ENCODE results near the gene BMPER.

Gene BMPER

DNA sequence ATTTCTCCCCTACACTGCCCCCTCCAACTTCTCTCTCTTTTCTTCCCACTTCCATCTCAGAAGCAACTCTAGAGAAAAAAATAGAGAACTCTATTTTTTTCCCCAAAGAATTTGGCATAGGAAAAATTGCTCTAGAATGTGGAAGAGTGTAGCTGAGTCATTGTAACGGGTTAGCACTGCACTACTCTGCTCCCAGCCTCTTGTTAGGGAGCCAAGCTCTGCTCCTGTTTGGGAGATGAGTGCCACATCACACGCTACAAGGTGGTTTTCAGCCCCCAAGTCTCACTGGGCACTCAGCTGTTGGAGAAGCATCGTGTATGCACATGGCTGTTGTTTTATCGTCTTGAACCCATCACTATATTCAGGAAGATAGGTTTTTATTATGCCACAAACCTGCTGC lies 136.4 kb downstream of the BMPER start:
- Histone ChIP-seq H3K4me1 (ENCODE audit: insufficient read depth, low read length) (no peaks in the 10 kb centered on the region), H3K4me3 (ENCODE audit: low read length) (no peak overlapping the region), H3K9me3 (ENCODE audit: low read length) (no peaks in the 10 kb centered on the region), H3K36me3 (ENCODE audit: insufficient read depth, low read length) (no peaks in the 10 kb centered on the region), H3K27me3 (ENCODE audit: insufficient read depth, low read length) (no peaks in the 10 kb centered on the region), H2AFZ (ENCODE audit: low read depth, low read length) (no peak overlapping the region)

DNA sequence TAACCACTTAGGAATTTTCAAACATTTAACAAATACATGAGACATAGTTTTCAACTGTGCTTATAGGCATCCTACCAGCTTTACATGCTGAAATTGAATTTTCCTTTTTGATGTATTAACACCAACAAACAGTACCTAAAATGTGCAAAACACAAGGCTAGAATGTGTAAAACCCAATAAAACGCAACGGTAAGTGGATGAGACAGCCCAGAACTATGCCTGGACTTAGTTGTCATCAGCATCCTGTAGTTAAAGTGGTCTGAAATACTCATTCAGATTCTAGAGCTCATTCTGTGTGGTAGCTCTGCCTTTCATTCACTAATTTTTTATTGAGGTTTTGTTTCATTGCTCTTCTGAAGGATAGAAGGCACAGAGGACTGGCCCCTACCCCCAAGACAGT lies 137.1 kb downstream of the BMPER start:
- Histone ChIP-seq H3K36me3 (ENCODE audit: insufficient read depth, low read length) (no peaks in the 10 kb centered on the region), H3K4me3 (ENCODE audit: low read length) (no peak overlapping the region), H3K27me3 (ENCODE audit: insufficient read depth, low read length) (no peaks in the 10 kb centered on the region), H3K9me3 (ENCODE audit: low read length) (no peaks in the 10 kb centered on the region), H2AFZ (ENCODE audit: low read depth, low read length) (no peak overlapping the region), H3K4me1 (ENCODE audit: insufficient read depth, low read length) (no peaks in the 10 kb centered on the region)

DNA sequence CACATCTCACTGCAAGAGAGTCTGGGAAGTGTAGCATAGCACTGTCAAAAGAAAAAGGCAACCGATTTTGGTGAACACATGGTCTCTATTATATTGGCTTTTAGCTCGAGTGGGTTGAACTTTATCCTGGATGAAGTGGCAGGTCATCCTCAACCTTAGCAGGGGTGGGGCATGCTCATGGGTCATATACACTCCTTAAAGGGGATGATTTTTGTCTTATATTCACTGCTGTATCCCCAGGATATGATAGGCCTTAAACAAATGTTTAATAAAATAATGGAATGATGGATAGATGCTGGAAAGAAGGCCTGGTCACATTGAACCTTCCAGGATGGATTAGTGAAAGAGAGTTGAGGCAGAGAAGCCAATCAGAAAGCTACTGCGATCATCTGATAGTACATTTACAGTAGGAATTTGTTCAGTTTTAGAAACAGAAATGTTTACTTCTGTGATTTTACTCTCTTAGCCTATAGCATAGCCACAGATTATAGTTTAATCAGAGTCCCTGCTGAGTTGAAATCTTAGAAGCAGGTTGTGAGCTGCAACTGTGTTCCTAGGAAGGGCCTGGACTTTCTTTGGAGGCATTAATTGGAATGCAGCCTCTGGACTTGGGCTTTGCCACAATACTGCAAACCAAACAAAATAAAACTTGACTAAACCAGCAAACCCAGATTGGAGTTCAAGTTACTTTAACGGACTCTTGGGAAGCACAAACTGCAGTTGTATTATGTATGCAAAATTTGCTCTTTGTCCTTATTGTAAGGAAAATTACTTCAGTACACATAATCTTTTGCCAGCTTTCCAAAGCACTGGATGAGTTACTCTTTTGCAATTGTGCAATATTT lies 138.3 kb downstream of the BMPER start:
- H3K27me3 ChIP-seq (ENCODE audit: insufficient read depth, low read length): no peaks in the 10 kb centered on the region
- no peaks in the 10 kb centered on the region for H3K9me3 ChIP-seq (ENCODE audit: low read length)
- no peak overlapping the region for H3K4me3 ChIP-seq (ENCODE audit: low read length)
- H2AFZ ChIP-seq (ENCODE audit: low read depth, low read length): no peak overlapping the region
- H3K4me1 ChIP-seq (ENCODE audit: insufficient read depth, low read length): no peaks in the 10 kb centered on the region
- no peaks in the 10 kb centered on the region for H3K36me3 ChIP-seq (ENCODE audit: insufficient read depth, low read length)

DNA sequence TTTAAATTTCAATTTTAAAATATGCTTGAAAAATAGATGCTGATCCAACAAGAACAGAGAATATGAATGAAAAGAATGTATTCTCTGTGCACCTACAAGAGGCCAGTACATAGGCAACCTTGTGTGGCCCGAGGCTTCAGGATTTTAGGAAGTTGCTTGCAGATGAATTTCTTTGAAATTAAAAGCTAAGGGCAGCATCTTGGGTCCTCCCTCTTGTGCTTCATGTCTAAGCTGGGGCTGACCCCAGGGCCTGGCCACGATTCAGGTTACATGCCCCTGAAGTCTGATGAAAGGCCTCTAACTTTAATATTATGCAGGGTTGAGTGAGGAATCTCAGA lies 138.9 kb downstream of the BMPER start:
- Histone ChIP-seq H3K9me3 (ENCODE audit: low read length) (no peaks in the 10 kb centered on the region), H3K4me3 (ENCODE audit: low read length) (no peak overlapping the region), H3K4me1 (ENCODE audit: insufficient read depth, low read length) (no peaks in the 10 kb centered on the region), H3K36me3 (ENCODE audit: insufficient read depth, low read length) (no peaks in the 10 kb centered on the region), H2AFZ (ENCODE audit: low read depth, low read length) (no peak overlapping the region), H3K27me3 (ENCODE audit: insufficient read depth, low read length) (no peaks in the 10 kb centered on the region)

DNA sequence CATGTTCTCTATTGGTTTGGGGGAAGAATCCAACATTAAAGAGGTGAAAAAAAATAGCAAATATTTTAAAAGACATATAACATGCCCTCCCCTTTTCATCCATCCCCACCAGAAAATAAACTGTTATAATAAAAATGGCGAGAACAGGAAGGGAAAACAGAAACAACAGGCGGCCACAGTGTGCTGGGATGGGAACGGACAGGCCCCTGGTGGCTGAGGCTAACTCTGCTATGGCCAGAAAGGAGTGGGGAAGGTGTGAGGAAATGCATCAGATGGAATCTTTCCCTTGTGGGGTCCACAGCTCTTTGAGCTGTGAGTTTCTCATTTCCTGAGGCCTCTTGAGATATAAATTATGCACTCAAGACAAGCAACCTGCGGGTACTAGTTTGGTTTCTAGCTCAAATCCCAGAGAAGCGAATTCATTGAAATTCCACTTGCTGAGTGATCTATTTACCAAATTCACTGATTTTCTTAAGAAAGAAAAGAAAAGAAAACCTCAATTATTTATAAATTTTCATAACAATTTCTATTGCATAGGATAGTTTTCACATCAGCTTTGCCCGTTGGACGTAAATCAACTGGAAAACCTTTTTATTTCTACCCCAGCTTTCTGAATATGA lies 139.5 kb downstream of the BMPER start:
- H3K4me1 ChIP-seq (ENCODE audit: insufficient read depth, low read length): no peaks in the 10 kb centered on the region
- no peak overlapping the region for H3K4me3 ChIP-seq (ENCODE audit: low read length)
- no peaks in the 10 kb centered on the region for H3K9me3 ChIP-seq (ENCODE audit: low read length)
- H2AFZ ChIP-seq (ENCODE audit: low read depth, low read length): no peak overlapping the region
- no peaks in the 10 kb centered on the region for H3K36me3 ChIP-seq (ENCODE audit: insufficient read depth, low read length)
- no peaks in the 10 kb centered on the region for H3K27me3 ChIP-seq (ENCODE audit: insufficient read depth, low read length)

GRCh38 chr7:34048445-34048844 lies 143.1 kb downstream of the BMPER start:
- Histone ChIP-seq H3K27me3 (ENCODE audit: insufficient read depth, low read length) (no peaks in the 10 kb centered on the region), H3K4me3 (ENCODE audit: low read length) (no peak overlapping the region), H2AFZ (ENCODE audit: low read depth, low read length) (no peak overlapping the region), H3K4me1 (ENCODE audit: insufficient read depth, low read length) (no peaks in the 10 kb centered on the region), H3K36me3 (ENCODE audit: insufficient read depth, low read length) (no peaks in the 10 kb centered on the region), H3K9me3 (ENCODE audit: low read length) (no peaks in the 10 kb centered on the region)

DNA sequence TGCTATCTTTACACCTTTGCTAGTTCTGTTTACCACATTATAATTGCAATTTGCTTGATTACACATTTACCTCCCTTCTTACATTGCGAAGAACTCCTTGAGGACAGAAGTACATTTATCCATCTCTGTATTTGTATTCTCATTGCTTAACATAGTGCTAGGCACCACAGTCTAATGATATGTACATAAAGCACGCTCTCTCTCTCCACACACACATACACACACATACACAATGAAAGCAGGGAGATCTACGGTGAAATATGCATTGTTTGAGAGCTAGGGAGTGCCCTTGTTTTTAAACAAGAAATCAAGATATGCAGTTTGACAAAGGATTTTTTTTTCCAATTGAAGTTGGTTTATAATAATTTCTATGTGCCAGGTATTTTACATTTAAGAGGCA lies 148.7 kb downstream of the BMPER start:
- H3K36me3 ChIP-seq (ENCODE audit: insufficient read depth, low read length): no peaks in the 10 kb centered on the region
- no peak overlapping the region for H3K4me3 ChIP-seq (ENCODE audit: low read length)
- H2AFZ ChIP-seq (ENCODE audit: low read depth, low read length): no peak overlapping the region
- H3K9me3 ChIP-seq (ENCODE audit: low read length): no peaks in the 10 kb centered on the region
- H3K27me3 ChIP-seq (ENCODE audit: insufficient read depth, low read length): no peaks in the 10 kb centered on the region
- peaks cover 6% of the 10 kb centered on the region for H3K4me1 ChIP-seq (ENCODE audit: insufficient read depth, low read length)

DNA sequence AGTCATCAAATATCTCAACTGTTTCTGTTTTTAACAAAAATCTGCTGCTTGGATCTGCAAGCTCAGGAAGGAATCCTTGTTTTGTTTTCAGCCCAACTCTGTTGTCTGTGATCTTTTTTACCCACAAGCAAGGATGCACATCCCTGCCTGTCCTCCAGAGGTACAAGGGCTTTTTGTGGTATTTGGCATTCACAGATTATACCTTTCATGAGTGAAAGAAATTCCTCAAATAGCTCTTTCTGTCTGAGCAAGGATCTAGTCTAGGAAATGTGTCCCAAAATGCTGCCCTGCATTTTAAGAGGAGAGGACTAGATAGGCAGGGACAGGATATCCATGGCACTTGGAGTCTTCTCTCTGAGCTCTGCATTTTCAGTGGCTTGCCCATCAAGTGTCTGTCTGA lies 151.8 kb downstream of the BMPER start:
- Histone ChIP-seq H2AFZ (ENCODE audit: low read depth, low read length) (no peak overlapping the region), H3K9me3 (ENCODE audit: low read length) (no peaks in the 10 kb centered on the region), H3K4me3 (ENCODE audit: low read length) (no peak overlapping the region), H3K36me3 (ENCODE audit: insufficient read depth, low read length) (no peaks in the 10 kb centered on the region), H3K27me3 (ENCODE audit: insufficient read depth, low read length) (no peaks in the 10 kb centered on the region), H3K4me1 (ENCODE audit: insufficient read depth, low read length) (peaks cover 8% of the 10 kb centered on the region)

DNA sequence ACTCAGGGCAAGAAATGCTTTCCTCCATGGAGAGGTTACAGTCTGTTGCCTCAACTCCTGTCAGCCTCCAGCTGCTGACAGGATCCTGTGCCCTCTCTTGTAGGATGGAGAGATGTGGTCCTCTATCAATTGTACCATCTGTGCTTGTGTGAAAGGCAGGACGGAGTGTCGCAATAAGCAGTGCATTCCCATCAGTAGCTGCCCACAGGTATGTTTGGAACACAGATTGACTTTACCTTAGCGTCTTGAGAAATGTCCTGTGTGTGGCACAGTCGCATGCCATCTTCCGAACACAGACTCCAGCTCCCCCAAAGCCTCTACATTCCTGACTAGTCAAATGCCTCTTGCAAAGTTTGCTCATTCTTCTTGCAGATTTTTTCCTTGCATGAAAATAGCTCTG lies 152.6 kb downstream of the BMPER start:
- no peak overlapping the region for H3K4me3 ChIP-seq (ENCODE audit: low read length)
- no peak overlapping the region for H2AFZ ChIP-seq (ENCODE audit: low read depth, low read length)
- H3K36me3 ChIP-seq (ENCODE audit: insufficient read depth, low read length): no peaks in the 10 kb centered on the region
- H3K9me3 ChIP-seq (ENCODE audit: low read length): no peaks in the 10 kb centered on the region
- H3K27me3 ChIP-seq (ENCODE audit: insufficient read depth, low read length): no peaks in the 10 kb centered on the region
- peaks cover 8% of the 10 kb centered on the region for H3K4me1 ChIP-seq (ENCODE audit: insufficient read depth, low read length)

GRCh38 chr7:34058801-34059135 lies 153.4 kb downstream of the BMPER start:
- Histone ChIP-seq H3K4me3 (ENCODE audit: low read length) (no peak overlapping the region), H3K9me3 (ENCODE audit: low read length) (no peaks in the 10 kb centered on the region), H3K27me3 (ENCODE audit: insufficient read depth, low read length) (no peaks in the 10 kb centered on the region), H3K4me1 (ENCODE audit: insufficient read depth, low read length) (peaks cover 8% of the 10 kb centered on the region), H3K36me3 (ENCODE audit: insufficient read depth, low read length) (no peaks in the 10 kb centered on the region), H2AFZ (ENCODE audit: low read depth, low read length) (no peak overlapping the region)

DNA sequence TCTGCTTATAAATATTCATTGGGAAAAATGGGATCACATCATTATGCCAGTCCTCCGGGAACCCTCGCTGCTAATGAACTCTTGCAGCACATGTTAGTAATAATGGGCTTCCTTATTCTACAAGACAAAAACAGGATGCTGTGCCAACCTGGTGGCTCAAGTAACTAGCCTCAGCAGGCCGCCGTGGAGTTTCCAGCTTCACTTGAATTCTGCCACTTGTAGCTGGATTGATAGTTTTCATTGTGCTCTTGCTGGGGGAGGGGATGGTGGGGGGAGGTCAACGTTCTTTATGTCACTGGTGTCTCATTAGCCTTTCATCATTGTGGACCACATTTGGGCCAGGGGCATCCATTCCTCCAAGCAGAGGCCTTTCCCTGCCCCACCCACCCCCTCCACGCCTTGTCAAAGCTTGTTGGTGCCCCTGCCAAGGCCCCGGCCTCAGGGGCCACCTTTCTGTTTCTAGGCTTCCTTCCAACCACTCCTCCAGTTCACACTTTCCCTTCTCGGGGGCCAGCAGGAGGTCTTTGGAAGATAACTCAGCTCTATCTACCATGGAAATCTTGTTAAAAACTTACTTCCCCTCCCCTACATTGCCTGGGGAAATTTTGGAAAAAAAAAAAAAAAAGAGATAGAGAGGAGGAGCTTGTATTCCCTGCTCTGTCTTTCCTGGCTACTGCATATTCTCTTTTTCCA lies 153.9 kb downstream of the BMPER start:
- Histone ChIP-seq H3K4me1 (ENCODE audit: insufficient read depth, low read length) (peaks cover 8% of the 10 kb centered on the region), H3K36me3 (ENCODE audit: insufficient read depth, low read length) (no peaks in the 10 kb centered on the region), H3K4me3 (ENCODE audit: low read length) (no peak overlapping the region), H2AFZ (ENCODE audit: low read depth, low read length) (no peak overlapping the region), H3K27me3 (ENCODE audit: insufficient read depth, low read length) (no peaks in the 10 kb centered on the region), H3K9me3 (ENCODE audit: low read length) (no peaks in the 10 kb centered on the region)

DNA sequence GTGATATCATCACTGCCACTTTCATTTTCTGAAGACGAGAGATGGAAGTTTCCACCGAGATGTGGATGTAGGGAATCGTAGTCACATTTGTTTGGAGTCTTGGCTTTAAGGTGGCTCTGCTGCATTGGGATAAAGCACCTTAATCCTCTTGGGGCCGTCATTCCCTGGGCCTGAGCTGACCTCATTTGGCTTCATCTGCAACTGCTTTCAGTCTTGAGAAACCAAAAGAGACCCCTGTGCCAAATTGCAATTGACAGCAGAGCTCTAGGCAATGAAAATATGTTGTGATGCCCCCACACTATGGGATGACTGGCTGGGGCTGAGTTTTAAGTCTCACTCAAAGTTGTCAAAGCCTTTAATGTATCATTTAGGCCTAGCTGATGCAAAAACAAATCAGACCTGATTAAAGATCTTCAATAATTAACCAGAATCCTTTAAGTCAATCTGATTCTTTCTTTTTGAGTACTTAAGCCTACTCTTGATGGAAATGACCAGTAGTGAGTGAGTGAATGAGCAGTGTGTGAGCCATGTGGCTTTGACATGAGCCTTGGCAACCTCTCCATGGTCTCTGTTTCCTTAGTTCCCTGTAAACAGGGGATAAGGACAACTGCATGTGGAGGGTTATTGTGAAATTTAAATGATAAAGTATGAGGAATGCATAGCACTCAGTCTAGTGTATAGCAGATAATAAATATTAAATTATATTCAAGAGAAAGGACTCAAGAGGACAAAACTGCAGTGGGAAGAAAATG lies 155.0 kb downstream of the BMPER start:
- Histone ChIP-seq H3K9me3 (ENCODE audit: low read length) (no peaks in the 10 kb centered on the region), H3K36me3 (ENCODE audit: insufficient read depth, low read length) (no peaks in the 10 kb centered on the region), H3K27me3 (ENCODE audit: insufficient read depth, low read length) (no peaks in the 10 kb centered on the region), H3K4me3 (ENCODE audit: low read length) (no peak overlapping the region), H2AFZ (ENCODE audit: low read depth, low read length) (no peak overlapping the region), H3K4me1 (ENCODE audit: insufficient read depth, low read length) (peaks cover 8% of the 10 kb centered on the region)

- Histone ChIP-seq H3K27me3 (ENCODE audit: insufficient read depth, low read length) (no peaks in the 10 kb centered on the region), H2AFZ (ENCODE audit: low read depth, low read length) (no peak overlapping the region), H3K36me3 (ENCODE audit: insufficient read depth, low read length) (no peaks in the 10 kb centered on the region)
Observed at GRCh38 chr7:34061149-34061548, 155.8 kb downstream of the BMPER start.

More at GRCh38 chr7:34061149-34061548, 155.8 kb downstream of the BMPER start:
- no peak overlapping the region for H3K4me3 ChIP-seq (ENCODE audit: low read length)
- peaks cover 8% of the 10 kb centered on the region for H3K4me1 ChIP-seq (ENCODE audit: insufficient read depth, low read length)
- no peaks in the 10 kb centered on the region for H3K9me3 ChIP-seq (ENCODE audit: low read length)
